Activated CD4-positive, alpha-beta T cell treated with anti-CD3 and anti-CD28 coated beads, Interleukin-2, Interleukin-4, amounts not matched to agents 100 ng/mL and 50 ng/mL, durations not matched to agents 16 hours and 8 hours (primary cell): ENCODE measurements around the gene ACAN.

Source experiments
- DNase-seq: peaks from one replicate; pipeline ENCODE4 v3.0.0-alpha.2; 2020; ENCODE audit warnings: low spot score

Gene ACAN

DNA sequence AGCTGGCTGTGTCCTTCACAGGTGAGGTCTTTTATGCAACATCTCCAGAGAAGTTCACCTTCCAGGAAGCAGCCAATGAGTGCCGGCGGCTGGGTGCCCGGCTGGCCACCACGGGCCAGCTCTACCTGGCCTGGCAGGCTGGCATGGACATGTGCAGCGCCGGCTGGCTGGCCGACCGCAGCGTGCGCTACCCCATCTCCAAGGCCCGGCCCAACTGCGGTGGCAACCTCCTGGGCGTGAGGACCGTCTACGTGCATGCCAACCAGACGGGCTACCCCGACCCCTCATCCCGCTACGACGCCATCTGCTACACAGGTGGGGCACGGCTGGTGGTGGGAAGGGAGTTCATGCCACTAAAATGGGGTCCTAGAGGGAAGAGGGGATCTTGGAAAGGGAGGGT is 40.1 kb downstream of the ACAN start:
- no peak for DNase-seq

DNA sequence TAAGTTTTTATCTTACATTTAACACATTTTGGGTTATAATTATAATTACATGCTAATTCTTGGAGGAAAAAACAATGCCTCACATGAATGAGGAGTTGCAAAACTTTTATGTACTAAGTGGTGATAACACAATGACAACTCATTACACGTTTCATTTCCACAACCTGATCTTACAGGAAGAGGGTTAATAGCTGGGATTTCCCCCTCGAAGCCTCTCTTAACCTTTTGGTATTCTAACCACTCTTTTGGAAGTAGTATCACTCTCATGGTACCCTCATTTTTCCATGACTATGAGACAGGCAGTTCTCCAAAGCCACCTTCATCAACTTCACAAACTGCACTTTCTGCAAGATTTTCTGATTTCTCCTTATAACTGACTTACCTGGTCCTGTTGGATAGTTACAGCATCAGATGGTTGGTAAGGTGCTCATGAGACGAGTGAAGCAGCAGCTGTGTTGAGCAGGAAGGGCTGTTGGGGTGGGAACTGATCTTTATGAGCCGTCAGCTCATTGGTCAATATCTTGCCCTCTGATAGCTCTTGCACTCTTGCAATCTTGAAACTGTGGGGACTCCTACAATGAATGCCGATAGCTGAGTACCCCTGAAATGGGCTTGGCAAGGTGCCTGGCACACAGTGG is 41.6 kb downstream of the ACAN start:
- peak; percentile 10 for DNase-seq

DNA sequence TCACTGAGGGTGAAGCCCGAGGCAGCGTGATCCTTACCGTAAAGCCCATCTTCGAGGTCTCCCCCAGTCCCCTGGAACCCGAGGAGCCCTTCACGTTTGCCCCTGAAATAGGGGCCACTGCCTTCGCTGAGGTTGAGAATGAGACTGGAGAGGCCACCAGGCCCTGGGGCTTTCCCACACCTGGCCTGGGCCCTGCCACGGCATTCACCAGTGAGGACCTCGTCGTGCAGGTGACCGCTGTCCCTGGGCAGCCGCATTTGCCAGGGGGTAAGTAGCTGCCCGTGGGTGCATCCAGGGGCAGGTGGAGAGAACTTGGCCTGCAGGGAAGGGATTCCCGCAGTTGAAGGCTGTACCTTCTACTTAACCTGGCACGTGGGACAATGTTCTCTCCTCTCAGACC is 42.4 kb downstream of the ACAN start:
- DNase-seq: no peak

DNA sequence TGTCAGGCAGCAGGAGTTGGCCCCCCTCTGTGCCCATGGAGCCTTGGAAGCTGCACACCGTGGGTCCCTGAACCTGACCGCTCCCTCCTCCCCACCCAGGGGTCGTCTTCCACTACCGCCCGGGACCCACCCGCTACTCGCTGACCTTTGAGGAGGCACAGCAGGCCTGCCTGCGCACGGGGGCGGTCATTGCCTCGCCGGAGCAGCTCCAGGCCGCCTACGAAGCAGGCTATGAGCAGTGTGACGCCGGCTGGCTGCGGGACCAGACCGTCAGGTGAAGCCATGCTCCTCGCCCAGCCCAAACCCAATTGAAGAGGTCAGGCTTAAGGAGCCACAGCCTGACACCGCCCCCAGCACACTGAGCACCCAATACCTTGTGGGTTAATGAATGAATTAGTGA is 43.9 kb downstream of the ACAN start:
- DNase-seq: no peak

DNA sequence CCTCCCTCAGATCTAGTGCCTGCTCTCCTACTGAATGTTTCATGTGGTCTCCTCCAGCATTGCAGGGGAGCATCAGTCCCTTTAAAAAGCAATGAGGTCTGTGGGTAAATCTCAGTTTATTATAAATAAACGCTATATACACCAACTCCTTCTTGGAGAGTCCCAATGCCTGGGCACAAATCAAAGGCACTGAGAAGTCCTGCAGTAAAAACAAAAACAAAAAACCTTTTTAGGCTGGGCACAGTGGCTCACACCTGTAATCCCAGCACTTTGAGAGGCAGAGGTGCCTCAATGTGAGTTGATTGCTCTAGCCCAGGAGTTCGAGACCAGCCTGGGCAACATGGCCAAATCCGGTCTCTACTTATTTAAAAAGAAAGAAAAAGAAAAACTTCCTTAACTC is 45.0 kb downstream of the ACAN start:
- no peak for DNase-seq

DNA sequence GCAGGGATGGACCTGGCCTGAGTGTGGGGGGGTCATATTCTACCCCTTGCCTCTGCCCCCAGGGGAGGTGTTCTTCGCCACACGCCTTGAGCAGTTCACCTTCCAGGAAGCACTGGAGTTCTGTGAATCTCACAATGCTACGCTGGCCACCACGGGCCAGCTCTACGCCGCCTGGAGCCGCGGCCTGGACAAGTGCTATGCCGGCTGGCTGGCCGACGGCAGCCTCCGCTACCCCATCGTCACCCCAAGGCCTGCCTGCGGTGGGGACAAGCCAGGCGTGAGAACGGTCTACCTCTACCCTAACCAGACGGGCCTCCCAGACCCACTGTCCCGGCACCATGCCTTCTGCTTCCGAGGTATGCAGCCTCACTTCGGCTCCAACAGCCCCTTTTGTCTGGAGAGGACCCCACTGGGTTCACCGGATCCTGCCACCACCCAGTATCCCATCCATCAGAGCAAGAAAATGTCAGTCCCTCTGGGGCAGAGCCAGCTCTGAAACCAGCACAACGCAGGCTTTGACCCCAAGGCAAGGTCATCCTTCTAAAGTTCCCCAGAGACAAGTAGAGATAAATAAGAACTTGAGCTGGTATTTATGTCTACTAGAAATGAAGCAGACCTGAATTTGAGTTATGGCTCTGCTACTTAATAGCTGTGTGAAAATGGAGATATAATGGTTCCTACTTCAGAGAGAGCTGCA is 46.3 kb downstream of the ACAN start:
- DNase-seq: no peak

DNA sequence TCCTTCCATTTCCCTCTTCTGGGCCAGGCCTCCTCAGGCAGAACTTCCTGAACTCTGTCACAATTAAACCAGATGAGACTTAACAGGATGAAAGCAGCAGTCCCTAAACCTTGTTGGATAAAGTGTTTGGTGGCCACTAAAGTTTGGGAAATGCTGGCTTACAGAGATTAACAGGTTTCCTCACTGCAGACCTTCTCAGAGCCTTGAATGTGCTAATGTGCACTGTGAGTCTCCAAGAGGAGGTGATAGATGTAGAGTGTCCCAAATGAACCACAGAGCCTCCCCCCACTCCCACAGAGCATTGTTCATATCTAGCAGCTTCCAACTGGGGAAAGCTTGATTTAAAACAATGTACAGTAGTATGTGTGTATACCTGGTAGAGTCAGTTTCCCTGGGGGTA is 49.2 kb downstream of the ACAN start:
- DNase-seq: no peak

DNA sequence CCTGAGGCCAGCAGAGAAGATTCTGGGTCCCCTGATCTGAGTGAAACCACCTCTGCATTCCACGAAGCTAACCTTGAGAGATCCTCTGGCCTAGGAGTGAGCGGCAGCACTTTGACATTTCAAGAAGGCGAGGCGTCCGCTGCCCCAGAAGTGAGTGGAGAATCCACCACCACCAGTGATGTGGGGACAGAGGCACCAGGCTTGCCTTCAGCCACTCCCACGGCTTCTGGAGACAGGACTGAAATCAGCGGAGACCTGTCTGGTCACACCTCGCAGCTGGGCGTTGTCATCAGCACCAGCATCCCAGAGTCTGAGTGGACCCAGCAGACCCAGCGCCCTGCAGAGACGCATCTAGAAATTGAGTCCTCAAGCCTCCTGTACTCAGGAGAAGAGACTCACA is 55.7 kb downstream of the ACAN start:
- DNase-seq: no peak

DNA sequence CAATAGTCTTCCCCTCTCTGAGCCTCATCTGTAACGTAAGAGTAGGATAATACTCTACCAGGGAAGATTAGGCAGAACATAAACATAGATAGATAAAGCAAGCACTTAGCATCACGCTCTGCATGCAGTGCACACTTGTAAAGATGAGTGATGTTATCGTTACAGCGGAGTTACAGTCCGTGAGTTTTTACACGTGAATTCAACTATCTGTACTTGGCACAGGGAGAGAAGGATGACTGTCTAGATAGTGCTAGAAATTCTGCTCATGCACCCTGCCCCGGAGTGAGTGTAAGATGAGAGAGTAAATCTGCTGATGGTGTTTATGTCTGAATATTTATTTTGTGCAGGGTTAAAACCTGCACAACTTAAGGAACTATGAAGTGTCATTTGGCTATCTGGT is 56.3 kb downstream of the ACAN start:
- DNase-seq: no peak

DNA sequence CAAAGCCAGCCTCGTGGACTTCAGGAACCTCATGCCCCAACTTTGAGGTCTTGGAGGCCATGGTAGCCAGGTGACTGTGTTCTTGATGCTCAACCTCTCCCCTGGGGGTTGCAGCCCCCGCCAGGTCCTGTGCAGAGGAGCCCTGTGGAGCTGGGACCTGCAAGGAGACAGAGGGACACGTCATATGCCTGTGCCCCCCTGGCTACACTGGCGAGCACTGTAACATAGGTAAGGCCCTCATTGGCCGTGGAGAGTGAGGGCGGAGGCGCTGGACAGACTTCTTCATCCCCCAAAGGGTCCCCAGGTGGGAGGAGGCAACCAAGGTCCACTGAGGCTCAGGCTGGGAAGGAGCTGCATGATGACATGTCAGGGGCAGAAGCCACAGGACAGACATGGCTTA is 57.0 kb downstream of the ACAN start:
- DNase-seq: no peak

DNA sequence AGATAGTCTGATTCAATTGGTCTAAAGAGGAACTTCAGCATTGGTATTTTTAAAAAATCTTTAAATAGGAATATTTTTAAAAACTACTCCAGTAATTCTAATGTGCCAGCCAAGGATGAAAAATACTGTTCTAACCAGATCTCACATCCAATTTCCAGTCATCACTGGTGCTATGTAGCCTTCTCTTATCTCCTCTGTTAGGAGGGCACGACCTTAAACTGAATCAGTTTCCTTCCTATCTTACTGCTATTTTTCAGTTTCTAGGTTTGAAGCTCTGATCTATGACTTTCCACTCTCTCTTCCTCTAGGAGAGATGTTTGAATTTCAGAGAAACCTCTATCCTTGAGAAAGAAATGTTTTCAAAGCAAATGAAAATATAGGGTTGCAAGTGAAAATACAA is 60.2 kb downstream of the ACAN start:
- no peak for DNase-seq

DNA sequence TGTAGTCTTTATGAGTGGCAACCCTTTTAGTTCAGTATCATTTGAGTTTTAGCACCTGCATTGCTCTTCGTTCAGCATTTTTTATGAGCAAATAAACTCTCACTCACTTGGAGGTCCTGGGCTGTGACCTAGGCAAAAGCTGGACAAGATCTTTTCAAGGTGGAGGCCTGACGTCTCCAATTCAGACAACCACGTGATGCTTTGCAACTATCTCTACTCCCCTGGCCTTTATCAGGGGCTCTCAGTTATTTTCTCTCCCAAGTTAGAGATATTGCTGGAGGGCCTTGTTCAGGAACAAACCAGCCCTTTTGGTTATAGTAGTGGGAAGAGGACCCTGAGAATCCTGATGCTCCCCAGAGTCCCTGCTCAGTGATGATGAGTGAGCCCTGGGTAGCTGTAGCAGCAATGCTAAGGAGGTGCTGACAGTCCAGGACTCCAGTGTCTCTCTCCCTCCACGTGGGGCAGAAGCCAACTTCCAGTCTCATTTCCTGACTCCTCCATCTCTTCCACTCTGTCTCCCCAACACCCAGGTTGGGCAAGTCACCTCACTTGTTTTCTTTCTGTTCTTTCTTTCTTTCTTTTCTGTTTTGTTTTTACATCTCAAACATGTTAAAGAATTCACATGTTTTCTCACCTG is 61.7 kb downstream of the ACAN start:
- no peak for DNase-seq

DNA sequence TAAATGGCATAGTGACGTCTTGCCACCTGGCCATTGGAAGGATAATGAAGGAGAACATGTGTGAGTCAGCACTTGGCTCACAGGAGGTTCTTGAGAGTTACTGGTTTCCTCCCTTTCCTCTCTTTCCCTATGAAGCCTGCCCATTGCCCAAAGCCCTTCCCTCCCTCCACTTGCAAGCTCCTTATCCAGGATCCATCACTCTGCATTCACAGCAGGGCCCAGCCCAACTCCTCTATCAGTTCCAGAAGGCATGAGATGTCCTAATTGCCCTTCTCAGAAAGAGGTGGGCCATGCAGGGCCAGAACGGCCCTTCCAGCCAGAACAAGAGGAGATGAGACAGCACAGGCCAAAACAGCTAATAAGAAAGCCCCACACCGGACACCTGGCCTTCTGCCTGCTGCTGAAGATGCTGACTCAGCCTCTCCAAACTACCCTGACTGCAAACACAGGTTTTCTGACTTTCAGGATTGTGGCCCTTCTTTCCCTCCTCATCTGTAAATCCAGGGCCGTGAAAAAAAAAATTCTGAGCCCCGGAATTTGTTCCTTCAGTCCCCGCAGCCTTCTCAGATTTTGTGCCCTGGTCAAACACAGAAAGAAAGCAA is 62.4 kb downstream of the ACAN start:
- DNase-seq: no peak

DNA sequence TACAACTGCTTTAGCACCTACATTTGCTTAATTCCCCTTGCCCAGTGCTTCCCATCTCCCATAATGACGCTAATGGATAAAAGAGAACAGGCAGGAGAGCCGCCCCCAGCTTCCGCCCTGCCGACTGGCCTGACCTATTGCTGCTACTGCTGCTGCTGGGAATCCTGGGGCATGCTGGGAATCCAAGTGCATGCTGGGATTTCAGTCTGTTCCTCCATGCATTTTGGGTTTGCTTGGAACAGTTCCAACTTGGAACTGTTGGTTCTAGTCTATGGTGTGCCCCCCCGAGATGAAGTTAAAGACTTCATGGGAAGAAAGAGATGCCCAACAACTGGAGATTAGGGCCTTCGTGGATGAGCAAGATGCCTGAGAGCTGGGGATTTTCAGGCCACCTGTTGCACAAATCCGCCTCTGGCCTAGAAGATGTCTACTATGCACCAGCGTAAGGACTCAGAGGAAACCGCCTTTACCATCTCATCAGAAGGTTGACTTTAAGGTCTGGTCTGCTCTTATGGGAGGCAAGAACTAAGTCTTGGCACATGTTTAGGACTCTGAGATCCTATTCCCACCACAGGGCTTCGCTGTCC is 63.2 kb downstream of the ACAN start:
- no peak for DNase-seq

DNA sequence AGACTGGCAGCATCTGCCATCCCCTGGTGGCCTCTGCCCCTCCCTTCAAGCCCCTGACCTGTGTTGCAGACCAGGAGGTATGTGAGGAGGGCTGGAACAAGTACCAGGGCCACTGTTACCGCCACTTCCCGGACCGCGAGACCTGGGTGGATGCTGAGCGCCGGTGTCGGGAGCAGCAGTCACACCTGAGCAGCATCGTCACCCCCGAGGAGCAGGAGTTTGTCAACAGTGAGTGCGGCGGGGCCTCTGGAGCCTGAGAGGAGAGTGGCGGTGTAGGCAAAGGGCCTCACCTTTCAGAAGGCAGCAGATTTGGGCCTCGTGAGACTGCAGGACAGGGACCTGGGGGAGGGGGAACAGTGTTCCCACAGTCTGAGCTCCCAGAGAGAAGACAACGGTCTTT is 68.1 kb downstream of the ACAN start:
- no peak for DNase-seq

DNA sequence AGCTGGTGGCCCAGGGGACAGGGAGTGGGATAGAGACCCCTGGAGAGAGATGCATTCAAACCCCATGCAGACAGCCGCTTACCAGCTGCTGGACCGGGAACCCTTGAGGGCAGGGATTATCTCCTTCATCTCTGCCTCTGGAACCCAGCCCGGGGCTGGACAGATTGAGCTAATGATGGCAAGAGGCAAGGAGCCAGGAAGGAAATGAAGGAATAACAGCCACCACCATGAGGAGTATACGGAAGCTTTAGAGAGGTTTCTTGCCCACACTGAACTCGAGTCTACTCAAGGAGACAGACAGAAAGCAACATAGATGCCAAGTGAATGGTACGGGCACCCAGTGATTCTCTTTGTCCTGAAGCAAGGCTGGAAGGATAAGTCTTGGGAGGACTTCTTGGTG is 68.9 kb downstream of the ACAN start:
- no peak for DNase-seq

DNA sequence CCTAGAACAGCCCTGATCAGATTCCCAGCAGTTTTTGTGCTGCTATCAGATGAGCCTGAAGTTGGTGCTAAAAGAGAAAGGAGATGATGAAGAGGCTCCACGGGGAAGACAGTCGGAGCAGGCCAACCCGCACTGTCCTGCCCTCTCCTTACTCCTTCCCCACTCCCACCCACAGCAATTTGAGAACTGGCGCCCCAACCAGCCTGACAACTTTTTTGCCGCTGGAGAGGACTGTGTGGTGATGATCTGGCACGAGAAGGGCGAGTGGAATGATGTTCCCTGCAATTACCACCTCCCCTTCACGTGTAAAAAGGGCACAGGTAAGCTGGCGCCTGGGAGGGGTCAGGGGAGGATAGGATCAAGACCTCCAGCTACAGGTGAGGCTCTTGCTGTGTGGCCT is 69.5 kb downstream of the ACAN start:
- DNase-seq: no peak

DNA sequence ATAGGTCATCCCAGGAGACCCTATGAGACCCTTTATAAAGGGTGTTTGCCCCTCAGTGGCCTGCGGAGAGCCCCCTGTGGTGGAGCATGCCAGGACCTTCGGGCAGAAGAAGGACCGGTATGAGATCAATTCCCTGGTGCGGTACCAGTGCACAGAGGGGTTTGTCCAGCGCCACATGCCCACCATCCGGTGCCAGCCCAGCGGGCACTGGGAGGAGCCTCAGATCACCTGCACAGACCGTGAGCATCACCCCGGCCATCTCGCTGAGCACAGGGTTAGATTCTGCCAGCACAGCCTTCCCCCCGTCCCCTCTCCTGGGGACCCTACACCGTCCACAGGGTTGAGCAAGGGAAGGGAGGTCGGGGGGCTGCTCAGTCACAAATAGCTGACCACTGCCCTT is 70.5 kb downstream of the ACAN start:
- no peak for DNase-seq

DNA sequence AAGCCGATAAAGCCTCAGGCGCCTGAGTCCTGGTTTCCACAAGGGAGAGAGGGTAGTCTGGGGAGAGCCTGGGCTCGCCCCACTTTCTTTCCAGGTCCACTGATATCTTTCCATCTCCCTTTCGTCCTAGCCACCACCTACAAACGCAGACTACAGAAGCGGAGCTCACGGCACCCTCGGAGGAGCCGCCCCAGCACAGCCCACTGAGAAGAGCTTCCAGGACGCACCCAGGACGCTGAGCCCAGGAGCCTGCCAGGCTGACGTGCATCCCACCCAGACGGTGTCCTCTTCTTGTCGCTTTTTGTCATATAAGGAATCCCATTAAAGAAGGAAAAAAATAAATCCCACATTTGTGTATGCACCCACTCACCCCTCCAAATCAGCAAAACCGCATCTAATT is 71.0 kb downstream of the ACAN start:
- no peak for DNase-seq

DNA sequence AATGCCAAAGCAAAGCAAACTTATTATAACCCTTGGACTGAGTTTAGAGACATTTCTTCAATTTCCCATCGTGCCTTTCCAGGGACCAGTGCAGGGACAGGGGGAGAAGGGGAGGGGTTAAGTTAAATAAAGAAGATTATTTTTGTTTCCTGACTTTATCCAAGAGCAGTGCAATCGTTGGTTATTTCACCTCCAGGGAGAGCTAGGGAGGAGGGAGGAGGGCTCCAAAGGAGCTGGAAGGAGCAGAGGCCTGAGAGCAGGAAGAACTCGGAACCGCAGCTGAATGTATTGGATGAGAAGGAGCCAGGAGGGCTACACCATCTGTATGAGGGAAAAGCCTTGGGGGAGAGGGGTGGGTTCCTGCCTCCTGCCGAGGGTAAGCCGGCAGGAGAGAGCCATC is 71.4 kb downstream of the ACAN start:
- DNase-seq: no peak

DNA sequence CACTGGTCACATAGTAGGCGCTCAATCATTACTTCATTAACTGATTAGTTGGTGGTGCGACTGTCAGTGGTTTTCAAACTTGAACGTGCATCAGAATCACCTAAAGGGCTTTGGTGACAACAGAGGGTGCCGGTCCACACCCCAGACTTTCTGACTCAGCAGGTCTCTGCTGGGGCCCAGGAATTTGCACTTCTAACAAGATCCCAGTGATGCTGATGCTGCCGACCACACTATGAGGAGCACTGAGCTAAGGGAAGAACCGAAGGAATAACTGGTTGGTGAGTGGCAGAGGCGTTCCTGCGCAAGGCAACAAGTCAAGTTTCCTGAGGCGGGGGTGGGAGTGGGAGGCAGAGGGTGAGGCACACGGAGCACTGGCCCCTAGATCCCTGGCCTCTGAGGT is 73.3 kb downstream of the ACAN start:
- no peak for DNase-seq

DNA sequence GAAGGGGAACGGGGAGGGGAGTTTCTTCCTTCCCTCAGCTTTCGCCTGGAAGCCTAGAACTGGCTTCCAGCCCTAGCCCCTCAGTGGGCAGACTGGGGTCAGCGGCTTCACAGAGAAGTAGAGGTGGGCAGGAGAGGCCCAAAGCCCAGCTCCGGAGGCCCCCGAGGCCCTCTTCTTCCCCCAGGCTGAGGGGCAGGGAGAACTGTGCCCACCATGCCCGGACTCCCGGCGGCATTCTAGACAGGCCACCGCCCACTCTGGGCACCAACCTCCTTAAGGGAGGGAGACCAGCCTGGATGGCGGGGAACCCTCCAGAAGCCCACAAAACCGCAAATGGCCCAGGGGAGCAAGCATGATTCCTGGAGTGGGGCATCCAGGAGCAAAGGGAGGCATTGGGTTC is 74.2 kb downstream of the ACAN start:
- no peak for DNase-seq

DNA sequence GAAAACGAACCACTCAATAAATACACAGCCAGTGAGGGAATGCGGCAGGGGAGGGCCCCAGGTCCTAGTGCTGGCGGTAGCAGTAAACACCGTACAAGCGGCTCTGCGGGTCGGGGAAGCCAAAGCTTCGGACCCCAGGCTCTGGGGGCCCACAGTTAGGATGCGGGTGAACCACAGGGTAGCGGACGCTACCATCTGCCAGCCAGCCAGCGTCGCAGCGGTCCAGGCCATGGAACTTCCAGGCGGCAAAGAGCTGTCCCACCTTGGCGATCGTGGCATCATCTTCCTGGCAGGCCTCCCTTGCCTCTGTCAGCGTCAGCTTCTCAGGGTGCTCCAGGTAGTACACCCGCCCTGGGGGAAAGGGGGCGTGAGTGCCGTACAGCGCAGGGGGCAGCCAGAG is 74.7 kb downstream of the ACAN start:
- no peak for DNase-seq
